Activated CD8-positive, alpha-beta memory T cell treated with anti-CD3 and anti-CD28 coated beads, Interleukin-2, amount 50 U/mL, for 24 hours (primary cell): ENCODE measurements around the gene VPS11.
"Not testable (repeated sequence)": the region's sequence is repeated elsewhere in the genome, so short reads cannot be mapped to it uniquely, and the experiment has no call there.

Experiments used
- DNase-seq: peaks from one replicate; pipeline ENCODE4 v3.0.0-alpha.2; 2020; ENCODE audit errors: extremely low read depth

VPS11 gene

DNA sequence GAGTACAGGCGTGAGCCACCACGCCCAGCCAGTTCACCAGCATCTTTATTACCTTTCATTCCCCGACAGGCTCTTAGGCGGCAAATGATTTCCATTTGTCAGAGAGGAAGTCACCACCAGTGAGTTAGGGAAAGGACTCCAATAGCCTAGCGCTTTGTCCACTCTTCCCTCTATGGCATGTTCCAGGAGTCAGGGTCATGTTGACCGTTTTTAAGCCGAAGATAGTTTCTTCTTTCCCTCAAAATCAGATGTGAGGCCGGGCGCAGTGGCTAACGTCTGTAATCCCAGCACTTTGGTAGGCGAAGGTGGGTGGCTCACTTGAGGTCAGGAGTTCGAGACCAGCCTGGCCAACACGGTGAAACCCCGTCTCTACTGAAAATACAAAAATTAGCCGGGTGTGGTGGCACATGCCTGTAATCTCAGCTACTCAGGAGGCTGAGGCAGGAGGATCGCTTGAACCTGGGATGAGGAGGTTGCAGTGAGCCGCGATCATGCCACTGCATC is 35.6 kb downstream of the VPS11 start:
- not testable (repeated sequence) for DNase-seq

DNA sequence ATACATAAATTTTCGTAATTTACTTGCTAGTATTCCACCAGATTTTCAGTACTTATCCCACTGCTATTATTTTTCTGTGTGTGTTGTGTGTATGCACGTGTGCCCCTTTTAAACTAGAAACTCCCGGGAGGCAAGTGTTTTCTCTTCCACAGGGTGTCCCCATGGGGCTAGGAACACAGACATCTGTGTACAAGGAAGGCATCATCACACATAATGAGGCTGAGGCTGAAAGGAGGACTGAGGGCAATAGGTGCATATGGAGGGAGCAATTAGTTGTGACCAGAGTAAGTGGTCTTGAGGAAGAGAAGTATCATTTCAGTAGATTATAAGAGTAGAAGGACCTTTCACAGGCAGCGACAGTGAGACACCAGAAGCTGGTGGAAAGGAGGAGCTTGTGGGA is 36.2 kb downstream of the VPS11 start:
- no peak for DNase-seq

DNA sequence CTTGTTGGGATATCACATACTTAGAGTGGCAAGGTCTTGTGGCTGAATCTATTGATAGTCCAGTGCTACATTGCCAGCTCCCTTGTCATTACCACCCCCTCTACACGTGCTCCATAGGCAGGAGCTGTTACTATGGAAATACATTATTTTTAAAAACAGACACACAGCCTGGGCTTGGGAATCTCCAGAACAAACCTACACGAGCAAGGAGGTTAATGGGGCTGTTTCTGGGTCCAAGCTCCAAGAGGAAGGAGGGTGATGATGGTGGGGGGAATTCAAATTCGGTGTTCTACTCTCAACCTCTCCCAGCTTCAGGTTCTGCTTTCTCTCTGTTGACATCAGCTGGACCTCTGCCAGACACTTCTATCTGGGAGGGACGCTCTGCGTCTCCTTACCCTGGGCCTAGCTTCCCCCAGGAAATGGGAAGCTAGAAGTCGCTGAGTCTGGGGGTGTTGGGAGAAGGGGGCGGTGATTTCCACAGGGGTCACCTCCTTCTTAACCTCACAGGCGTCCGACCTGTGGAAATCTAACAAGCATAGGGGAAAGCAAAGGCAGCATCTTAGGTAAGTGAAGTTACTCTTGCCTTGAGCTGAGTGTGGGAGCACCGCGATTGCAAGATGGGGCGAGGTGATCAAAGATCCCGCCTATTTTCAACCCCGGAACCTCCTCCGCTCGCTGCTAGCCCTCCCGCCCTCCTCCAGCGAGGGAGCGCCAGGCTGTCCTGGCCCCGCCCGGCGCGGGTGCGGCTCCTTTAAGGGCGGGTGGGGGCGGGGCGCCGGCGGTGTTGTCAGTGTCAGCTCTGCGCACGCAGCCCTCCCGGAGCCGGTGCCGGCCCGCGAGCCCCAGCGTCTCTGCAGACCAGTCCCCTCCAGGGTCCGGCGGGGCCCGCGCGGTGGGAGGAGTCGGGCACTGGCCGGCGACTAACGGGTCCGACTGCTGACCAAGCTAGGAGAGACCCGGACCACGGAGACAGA is 39.2 kb downstream of the VPS11 start, which contains the start of gene C2CD2L:
C2CD2L (plus strand) TSS at position 781 of the 974 bp plus-strand sequence. CDS start 398 bp downstream, outside the sequence.
- DNase-seq = peak; percentile 69

DNA sequence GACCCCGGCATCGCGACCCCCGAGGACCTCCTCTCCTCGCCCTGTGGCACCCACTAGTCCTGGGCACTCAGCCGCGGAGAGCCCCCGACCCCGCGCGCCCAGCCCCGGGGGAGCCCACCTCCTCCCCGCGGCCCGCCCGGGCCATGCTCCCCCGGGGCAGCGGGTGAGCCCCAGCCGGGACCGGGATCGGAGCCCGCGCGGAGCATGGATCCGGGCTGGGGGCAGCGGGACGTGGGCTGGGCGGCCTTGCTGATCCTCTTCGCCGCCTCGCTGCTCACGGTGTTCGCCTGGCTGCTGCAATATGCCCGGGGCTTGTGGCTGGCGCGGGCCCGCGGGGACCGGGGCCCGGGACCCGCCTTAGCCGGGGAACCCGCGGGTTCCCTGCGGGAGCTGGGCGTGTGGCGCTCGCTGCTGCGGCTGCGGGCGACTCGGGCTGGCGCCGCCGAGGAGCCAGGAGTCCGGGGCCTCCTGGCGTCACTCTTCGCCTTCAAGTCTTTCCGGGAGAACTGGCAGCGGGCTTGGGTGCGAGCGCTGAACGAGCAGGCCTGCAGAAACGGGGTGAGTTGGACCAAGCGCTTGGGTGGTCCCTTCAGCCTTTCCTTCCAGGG is 40.0 kb downstream of the VPS11 start:
- no peak for DNase-seq

DNA sequence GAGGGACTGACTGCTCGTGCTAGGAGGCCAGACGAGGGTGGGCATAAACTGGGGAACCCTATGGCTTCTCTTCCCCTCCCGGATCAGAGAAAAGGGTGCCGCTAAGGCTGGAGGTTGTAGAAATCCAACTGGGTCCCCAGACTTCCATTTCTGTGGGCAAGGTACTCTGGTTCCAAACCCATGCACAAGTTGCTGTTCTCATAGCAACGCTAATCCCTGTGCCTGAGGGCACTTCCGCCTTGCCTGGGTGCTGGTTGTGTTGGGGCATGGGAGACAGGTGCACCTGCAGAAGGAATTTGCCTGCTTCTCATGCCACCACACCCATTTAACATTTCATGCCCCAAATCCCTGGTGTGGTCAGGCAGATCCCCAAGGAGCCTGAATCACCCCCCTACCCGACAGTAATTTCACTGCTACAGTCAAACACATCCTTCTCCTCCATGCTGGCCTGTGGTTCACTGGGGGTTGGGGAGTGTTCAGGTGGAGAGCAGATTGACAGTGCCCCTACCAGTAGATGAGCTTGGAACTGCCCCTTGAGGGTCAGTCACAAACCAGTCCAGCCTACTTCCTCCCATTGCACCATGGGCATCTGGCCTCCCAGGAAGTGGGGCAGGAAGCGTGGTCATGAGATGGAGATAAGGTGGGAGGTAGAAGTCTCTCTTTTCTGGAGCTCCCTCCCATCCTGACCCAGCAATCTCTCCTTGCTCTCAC is 40.7 kb downstream of the VPS11 start:
- DNase-seq = no peak

DNA sequence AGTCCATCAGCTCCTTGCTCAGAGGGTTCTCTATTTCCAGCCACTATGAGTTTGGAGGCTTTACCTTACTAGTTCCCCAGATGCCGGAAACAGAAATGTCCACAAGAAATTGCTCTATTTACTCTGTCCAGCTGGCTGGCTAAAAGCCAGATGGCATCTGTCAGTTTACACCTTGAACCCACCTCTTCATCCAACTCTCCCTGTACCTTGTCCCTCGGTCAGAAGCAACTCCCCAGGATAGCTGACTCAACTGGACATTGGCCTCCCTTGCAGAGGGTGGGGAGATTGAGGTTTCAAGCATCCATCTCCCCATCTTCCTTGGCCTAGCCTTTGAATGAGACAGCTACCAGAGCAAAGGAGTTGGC is 41.2 kb downstream of the VPS11 start:
- no peak for DNase-seq

DNA sequence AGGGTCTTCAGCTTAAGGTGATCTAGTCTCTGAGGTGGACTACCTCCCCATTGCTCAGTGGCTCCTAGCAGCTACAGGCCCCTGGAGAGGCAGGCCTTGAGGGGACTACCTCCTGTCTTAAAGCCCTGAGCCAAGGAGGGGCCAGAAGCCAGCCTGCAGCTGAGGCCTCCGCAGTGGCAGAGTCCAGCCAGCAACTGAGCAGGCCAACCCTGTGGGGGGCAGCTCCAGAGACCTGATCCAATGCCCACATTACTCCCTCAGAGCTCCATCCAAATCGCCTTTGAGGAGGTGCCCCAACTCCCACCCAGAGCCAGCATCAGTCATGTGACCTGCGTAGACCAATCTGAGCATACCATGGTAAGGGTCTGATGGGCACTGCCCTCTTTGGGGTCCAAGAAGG is 42.2 kb downstream of the VPS11 start:
- no peak for DNase-seq

DNA sequence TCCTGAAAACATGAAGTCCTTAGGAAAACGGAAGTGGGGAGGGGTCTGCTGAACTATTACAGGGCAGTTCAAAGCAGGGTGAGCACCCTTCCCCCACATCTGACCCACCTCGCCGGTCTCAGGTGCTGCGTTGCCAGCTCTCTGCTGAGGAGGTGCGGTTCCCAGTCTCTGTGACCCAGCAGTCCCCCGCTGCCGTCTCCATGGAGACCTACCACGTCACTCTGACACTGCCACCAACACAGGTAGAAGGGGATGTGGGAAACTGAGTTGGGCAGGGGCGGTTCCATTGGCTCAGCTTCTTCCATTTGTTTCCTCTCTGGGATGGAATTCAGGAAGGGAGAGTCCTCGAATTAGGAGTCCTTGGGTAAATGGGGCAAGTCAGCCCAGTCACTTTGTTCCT is 42.8 kb downstream of the VPS11 start:
- DNase-seq = no peak

DNA sequence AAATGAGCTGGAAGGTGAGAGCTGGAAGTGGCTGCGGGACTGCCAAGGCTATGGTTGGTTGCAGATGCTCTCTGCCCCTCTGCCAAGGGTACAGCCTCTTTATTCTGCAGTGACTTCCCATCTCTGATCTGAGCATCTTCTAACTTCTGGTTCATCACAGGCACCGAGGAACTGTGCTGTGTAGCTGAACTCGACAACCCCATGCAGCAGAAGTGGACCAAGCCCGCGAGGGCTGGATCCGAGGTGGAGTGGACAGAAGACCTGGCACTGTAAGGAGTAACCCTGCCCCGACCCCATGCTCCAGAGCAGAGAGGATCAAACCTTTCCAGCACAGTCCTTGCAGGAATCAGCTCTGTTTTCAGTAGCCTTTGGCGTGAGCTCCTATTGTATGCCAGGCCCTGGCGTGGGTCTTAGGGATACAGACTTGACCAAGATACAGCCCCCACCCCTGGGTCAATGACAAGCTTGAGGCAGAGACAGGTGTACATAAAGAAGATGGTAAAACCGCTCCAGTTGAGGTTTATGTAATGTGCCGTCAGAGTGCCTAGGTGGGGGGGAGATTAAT is 43.8 kb downstream of the VPS11 start:
- DNase-seq = no peak

DNA sequence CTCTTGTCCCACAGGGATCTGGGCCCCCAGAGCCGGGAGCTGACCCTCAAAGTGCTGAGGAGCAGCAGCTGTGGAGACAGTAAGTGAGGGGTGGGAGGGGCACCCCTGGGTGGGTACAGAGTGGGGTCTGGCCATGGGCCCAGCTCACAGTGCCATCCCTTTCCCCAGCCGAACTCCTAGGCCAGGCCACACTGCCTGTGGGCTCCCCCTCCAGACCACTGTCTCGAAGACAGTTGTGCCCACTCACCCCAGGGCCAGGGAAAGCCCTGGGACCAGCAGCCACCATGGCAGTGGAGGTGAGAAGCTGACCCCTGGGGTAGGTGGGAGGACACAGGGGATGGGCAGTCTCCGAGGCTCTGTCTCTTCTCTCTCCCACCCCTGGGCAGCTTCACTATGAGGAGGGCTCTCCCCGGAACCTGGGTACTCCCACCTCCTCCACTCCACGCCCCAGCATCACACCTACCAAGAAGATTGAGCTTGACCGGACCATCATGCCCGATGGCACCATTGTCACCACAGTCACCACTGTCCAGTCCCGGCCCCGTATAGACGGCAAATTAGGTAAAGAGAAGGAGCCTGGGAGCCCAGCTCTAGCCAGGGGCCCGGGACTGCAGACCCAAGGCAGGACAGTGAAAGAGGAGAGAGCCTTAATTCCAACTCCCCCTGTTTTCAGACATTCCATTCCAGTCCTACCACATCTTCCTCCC is 44.8 kb downstream of the VPS11 start:
- DNase-seq = no peak

DNA sequence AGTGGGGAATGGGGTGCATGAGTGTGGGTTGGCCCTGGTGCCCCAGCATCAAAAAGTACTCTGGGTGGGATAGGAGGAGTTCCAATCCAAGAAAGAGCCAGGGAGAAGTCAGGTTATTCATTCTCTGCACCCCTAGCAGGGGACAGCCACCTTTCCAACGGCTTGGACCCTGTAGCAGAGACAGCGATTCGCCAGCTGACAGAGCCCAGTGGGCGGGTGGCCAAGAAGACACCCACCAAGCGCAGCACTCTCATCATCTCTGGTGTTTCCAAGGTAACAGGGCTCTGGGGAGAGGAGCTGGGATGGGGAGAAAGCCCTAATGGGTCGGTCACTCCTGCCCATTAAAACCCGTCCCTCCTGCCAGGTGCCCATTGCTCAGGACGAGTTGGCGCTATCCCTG is 46.1 kb downstream of the VPS11 start:
- no peak for DNase-seq

DNA sequence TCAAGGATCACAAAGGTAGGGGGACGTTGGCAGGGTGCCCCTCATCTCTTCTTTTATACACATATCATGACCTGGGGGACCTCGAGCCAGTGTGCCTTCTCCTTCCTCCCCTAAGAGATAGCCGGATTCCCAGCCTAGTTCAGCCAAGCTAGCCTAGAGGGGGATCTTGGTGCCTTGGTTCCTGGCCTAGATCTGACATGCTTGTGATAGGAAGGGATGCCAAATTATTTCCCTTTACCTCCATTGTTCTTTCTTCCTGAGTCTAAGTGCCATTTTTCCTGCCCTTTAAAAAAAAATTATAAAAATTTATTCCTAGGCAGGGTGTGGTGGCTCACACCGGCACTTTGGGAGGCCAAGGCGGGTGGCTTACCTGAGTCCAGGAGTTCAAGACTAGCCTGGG is 46.7 kb downstream of the VPS11 start:
- DNase-seq = no peak

DNA sequence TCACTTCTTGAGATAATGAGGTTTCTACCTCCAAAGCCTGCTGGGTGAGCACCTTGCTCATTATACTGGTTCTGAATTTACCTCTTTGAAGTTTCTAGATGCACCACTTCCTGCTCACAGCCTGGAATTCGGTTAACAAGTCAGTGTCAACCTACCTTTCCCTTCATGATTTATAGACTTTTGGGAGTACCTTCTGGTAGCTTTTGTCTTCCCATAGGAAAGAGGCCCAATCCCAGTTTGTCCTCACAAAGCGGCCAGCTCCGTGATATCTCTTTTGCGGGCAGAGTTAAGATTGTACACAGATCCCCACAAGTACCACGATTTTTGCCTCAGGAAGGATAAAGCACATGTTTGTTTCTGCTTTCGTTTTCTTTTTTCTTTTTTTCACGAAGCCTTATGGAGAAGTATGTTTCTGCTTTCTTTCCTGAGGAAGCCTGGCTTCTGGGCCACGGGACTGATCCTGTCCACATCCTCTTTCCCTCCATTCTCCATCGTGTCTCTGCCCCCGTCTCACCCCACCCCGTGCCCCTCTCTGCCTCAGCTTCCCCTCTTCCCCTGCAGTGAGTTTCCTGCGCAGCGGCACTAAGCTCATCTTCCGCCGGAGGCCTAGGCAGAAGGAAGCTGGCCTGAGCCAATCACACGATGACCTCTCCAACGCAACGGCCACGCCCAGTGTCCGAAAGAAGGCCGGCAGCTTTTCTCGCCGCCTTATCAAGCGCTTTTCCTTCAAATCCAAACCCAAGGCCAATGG is 48.0 kb downstream of the VPS11 start:
- DNase-seq = no peak

DNA sequence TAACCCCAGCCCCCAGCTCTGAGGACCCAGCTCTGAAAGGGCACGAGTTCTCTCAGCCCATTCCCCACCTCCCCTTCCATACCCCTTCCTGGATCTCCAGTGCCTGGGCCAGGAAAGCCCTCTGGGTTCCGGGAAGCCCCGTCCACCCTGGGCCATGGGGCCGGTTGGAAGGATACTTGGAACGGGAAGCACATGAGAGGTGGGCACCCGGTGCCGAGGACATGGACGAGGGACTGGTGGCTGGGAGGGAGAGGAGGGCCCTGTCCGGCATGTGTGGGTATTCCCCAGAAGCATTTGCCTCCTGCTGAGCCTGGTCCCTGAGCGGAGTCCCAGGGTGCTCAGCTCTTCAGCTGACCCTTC is 48.6 kb downstream of the VPS11 start:
- DNase-seq = no peak

DNA sequence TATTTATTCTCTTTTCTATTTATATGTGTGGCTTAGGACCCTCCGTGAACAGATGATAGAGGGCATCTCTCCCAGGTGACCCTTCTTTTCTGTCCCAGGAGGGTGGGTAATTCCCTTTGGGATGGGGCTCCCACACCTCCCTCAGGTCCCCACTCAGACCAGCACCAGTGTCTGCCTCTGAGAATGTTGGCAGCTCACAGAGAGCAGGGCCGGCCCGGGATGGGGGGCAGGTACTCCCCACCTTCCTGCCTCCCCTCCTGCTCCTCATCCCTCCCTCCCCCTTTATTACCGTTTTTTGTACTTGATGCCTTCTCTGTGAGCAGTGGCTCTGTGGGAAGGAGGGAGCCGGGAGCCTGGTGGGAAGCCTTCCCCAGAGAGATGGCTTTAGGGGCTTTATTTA is 49.0 kb downstream of the VPS11 start:
- DNase-seq = no peak

DNA sequence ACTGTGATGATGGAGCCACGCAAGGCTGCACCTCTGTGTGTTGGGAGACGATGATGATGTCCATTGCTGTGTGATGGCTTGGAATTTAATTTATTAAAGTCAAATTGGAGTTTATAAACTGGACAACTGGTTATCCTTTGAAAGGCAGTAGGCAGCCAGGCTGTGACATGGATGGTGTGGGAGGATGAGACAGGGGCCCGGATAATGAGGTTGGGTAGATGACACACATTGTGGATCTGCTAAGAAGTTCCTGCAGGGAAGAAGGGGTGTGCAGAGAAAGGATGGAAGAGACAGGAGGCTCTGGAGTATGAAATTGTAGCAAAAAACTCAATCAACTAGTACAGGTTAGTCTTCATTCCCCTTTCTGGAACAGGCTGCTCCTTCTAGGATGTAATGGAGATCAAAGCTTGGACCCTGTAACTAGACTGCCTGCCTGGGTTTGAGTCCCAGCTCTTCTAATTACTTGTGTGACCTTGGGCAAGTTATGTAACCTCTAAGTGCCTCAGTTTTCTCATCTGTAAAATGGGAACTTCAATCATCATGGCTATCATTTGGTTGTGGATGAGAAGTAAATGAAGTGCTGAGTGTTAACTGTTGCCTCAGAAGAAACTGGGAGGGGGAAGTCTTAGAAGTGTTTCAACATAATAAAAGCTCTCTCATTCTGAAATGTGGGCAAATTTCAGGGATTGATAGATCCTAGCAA is 49.5 kb downstream of the VPS11 start:
- no peak for DNase-seq

DNA sequence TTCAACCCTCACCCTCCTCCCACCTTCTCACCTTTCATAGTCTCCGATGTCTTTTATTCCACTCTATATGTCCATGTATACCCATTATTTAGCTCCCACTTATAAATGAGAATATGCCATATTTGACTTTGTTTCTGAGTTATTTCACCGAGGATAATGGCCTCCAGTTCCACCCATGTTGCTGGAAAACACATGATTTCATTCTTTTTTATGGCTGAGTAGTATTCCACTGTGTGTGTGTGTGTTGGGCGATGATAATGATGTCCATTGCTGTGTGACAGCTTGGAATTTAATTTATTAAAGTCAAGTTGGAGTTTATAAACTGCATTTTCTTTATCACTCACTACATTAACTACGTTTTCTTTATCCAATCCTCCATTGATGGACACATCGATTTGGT is 50.6 kb downstream of the VPS11 start:
- DNase-seq = no peak

DNA sequence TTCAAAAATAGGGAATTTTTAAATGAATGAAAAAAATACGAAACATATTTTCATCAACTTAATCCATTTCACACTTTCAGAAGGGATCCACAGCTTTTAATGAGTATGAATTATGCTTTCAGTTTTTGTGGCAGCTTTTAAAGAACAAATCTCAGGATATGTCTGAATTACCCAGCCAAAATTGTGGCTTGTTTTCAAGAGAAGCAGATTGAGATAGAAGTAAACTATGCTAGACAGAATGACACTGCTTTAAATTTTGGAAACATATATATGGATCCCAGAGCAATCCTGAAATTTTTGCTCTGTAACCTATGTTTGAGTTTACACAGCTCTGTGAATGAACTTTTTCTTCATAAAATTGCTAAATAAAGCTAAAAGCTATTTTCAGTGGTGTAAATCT is 51.3 kb downstream of the VPS11 start:
- no peak for DNase-seq

DNA sequence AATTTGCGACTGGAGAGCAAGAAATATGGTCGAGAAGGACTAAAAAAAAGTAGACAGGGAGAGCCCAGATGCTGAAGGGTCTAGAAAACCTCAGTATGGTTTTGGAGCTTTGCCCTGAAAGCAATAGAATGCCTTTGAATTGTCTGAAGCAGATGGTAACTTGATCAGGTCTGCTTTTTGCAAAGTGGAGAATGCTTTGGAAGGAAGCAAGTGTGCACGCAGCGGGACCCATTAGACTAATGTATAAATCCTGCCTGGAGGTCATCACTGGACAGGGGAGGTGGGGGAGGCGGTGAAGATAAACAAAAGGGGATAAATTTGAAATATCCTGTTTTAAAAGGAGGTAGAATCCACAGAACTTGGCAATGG is 53.0 kb downstream of the VPS11 start:
- DNase-seq = no peak
